IMR-90 (cell line): Measurements from ENCODE around the gene JMJD8.

Experiments
- BHLHE40 ChIP-seq: fragments of 150-350 bp; IDR thresholded peaks from 2 replicates; pipeline ENCODE4 v1.6.1; 2016; ENCODE audit warnings: mild to moderate bottlenecking, low read depth, low read length
- CEBPB ChIP-seq: IDR thresholded peaks from 2 replicates; pipeline ENCODE4 v1.6.1; 2012; ENCODE audit warnings: low read depth, low read length, improper control_type of control experiment
- CTCF ChIP-seq: conservative IDR thresholded peaks from 2 replicates; pipeline ENCODE4 v1.5.1; 2012; ENCODE audit warnings: mild to moderate bottlenecking, low read depth, low read length, improper control_type of control experiment
- FOS ChIP-seq: fragments of 150-350 bp; IDR thresholded peaks from 2 replicates; pipeline ENCODE4 v1.6.1; 2016; ENCODE audit warnings: low read depth, low read length
- MAFK ChIP-seq: IDR thresholded peaks from 2 replicates; pipeline ENCODE4 v1.6.1; 2012; ENCODE audit warnings: low read depth, low read length, improper control_type of control experiment
- MXI1 ChIP-seq: IDR thresholded peaks from 2 replicates; pipeline ENCODE4 v1.6.1; 2012; ENCODE audit warnings: low read depth, mild to moderate bottlenecking, low read length, moderate library complexity, borderline replicate concordance
- POLR2A ChIP-seq: IDR thresholded peaks from 2 replicates; pipeline ENCODE4 v1.6.1; 2012; ENCODE audit warnings: mild to moderate bottlenecking, low read depth, low read length
- RAD21 ChIP-seq: IDR thresholded peaks from 2 replicates; pipeline ENCODE4 v1.6.1; 2012; ENCODE audit warnings: low read length, improper control_type of control experiment
- RCOR1 ChIP-seq: IDR thresholded peaks from 2 replicates; pipeline ENCODE4 v1.6.1; 2012; ENCODE audit warnings: mild to moderate bottlenecking, low read length, improper control_type of control experiment; ENCODE audit not compliant: insufficient replicate concordance

- TF ChIP-seq CTCF (no peak), CEBPB (no peak), POLR2A (no peak), MXI1 (no peak), FOS (no peak), RAD21 (no peak), MAFK (no peak), RCOR1 (no peak), BHLHE40 (no peak)
Measured at GRCh38 chr16:683396-684070, 601 bp downstream of the JMJD8 start.
